GF-D8 (cell line): Measurements from ENCODE around the gene TRIP6.

Experiments
- DNase-seq: peaks from one replicate; lab custom pipeline; 2025; lab: John Stamatoyannopoulos, UW

The TRIP6 gene, protein sequence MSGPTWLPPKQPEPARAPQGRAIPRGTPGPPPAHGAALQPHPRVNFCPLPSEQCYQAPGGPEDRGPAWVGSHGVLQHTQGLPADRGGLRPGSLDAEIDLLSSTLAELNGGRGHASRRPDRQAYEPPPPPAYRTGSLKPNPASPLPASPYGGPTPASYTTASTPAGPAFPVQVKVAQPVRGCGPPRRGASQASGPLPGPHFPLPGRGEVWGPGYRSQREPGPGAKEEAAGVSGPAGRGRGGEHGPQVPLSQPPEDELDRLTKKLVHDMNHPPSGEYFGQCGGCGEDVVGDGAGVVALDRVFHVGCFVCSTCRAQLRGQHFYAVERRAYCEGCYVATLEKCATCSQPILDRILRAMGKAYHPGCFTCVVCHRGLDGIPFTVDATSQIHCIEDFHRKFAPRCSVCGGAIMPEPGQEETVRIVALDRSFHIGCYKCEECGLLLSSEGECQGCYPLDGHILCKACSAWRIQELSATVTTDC

GRCh38 chr7:100867040-100867775, at the start of gene TRIP6:
TRIP6 (plus strand) TSS chr7:100867387; CDS start chr7:100867498, 111 bp downstream.
- DNase-seq, result no peak

- DNase-seq, result no peak
Measured at GRCh38 chr7:100818366-100818765, 48.8 kb upstream of the TRIP6 start.

- no peak for DNase-seq
Measured at GRCh38 chr7:100818825-100819224, 48.4 kb upstream of the TRIP6 start.

GRCh38 chr7:100819586-100819985, 47.6 kb upstream of the TRIP6 start:
- DNase-seq, result no peak

- no peak for DNase-seq
Measured at GRCh38 chr7:100822236-100823139, 44.7 kb upstream of the TRIP6 start.

DNA sequence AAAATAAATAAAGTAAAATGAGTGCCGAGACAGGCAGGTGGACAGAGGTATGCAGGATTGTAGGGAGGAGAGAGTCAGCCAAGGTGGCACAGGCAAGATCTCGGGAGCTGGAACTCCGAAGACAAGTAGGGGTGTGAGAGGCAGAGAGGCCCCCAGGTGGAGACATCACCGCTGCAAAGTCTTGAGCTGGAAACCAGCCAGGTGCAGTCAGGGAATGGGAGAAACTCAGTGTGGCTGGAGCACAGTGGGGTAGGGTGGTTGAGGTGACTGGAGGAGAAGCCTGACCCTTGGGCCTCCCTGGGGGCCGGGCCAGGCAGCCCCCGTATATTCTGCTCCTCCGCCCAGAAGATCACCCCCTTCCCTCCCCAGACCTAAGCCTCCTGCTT, 44.1 kb upstream of the TRIP6 start:
- no peak for DNase-seq

- no peak for DNase-seq
Measured at GRCh38 chr7:100823534-100823933, 43.7 kb upstream of the TRIP6 start.

GRCh38 chr7:100824499-100825214, 42.5 kb upstream of the TRIP6 start:
- no peak for DNase-seq

DNA sequence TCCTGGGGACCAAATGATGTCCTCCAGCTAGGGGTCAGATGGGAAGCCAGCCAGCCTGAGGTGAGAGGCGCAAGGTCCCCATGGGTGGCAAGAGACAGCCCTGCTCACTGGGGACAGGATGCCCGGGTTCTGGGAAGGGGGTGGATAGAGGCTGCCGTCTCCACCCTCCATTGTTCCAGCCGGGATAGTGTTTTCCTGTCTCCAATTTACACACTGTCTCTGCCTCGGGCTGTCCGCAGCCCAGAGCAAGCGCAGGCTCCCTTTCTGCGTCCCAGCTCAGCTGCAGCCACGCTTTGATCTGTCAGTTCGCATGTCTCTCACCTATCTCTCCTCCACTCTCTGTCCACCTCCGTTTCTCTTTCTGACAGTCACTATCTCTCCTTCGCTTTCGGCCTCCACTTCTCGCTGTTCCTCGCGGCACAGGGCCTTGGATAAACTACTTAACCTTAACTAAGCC, 41.9 kb upstream of the TRIP6 start:
- DNase-seq, result no peak

DNA sequence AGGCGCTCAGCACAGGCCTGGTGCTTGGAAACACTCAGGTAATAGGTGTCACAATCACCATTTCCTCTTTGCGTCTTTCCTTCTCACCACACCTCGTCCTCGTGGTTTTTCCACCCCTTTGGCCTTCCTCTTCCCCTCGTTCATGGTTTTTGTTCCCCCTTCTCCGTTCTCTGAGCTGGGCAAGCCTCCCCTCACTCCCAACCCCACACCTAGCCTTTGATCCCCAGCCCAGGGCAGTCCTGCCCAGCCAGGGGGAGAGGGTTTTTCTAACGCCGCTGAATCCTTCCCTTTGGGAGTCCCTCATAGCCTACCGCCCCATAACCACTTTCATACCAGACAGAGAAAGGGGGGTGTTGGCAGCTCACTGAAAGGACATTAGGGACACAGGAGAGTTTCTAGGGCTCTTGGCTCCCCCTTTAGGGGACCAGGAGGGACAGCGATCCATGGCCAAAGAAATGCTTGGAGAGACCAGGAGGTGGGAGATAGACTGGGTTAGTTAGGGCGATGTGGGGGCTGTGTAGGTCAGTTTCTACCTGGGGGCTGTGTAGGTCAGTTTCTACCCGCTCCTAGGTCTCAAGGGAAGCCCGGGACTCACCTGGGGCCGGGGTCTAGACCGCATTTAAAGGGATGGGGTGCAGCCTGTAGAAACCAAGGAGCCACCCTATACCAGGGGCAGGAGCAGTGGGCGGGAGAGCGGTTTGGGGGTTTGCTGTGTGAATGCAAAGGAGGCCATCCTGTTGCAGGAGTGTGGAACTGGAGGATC, 41.3 kb upstream of the TRIP6 start:
- no peak for DNase-seq

- no peak for DNase-seq
Measured at GRCh38 chr7:100826514-100827329, 40.5 kb upstream of the TRIP6 start.

DNA sequence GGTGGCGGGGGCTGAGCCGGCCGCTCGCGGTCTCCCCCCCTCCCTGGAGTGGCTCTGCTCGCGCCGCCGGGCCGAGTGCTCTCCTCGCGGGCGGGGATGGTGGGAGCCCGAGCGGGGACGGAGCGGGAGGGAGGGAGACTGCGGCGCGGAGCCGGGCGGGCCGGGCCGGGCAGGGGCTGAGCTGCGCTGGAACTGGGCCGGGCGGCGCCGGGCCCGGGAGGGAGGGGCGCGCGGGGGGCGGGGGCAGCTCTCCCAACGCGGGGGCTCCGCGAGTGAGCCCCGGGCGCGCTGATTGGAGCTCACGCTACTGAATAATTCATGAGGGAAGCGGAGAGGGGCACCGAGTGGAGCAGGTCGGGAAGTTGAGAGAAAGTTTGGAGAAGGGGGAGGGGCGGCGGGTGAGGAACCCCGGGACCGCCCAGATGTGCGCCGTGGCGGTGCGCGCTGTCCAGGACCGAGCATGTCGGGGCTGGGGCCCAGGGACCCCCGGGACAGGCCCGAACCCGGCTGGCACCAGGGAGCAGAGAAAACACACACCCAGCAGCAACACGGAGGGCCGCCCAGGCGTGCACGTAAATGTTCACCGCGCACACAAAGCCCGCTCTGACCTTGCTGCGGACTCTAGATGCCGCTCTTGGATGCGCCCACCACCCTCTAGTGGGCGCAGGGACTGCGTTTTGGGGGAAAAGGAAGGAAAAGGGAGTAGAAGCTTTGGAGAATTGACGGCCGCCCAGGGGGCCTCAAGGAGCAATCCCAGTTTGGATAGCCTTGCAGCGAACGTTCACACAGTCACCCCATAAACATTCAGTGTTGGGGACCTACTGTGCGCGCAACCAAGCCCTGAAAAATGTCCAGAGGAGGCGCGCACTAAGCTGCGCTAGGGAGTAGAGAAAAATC, 39.6 kb upstream of the TRIP6 start, which contains the start of gene EPHB4:
TSS of gene EPHB4 (minus strand) at position 194 of the 897 bp plus-strand sequence. CDS start 493 bp downstream, outside the sequence.
- no peak for DNase-seq

GRCh38 chr7:100829150-100829716, 38.0 kb upstream of the TRIP6 start:
- DNase-seq, result no peak

GRCh38 chr7:100830396-100830795, 36.8 kb upstream of the TRIP6 start:
- no peak for DNase-seq

DNA sequence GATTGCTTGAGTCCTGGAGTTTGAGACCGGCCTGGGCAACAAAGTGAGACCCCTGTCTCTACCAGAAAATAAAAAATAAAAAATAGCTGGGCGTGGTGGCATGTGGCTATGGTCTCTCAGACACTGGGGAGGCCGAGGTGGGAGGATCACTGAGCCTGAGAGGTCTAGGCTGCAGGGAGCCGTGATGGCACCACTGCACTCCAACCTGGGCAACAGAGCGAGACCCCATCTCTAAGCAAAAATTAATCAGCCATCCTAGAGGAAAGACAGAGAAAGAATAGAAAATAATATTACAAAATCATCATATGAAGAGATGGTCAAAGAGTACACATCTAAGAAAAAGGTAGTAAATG, 34.9 kb upstream of the TRIP6 start:
- no peak for DNase-seq

DNA sequence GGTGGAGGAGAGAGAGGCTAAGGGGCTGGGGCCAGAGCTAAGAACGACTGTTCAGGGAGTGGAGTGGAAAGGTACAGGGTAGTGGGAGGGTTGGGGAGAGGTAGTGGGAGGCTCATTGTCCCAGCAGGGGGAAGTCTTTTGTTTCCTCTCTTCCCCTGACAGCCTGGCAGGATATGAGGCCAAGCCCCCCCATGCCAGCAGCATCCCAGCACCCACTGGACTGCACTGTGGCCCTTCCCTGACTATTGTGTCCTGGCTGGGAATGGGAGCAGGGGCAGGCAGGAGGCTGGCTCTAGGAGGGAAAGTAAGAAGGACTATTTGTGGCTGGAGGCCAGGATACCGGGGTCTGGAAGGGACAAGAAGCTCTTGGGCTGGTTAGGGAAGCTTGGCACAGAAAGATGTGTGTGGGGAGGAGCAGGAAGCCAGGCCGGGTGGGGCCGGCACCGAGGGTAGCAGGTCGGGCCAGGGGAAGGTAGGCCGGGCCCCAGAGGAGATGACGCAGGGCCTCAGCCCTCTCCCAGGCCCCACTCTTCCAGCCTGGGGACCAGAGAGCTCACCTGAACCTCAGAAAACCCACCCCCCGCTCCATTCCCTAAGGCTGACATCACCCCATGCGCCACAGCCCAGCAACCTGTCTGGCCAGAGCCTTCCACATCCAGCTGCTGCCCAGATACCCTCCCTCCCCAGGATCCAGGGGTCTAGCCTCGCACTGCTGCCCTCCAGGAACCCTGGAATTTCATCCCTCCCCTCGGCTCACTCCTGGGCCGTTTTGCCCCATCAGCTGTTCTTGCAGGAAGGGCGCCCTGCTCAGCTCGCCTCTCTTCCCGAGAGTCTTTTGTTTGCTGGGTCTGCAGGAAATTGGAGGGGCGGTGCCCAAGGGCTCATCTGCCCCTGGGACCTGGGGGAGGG, 31.0 kb upstream of the TRIP6 start:
- DNase-seq, result no peak

DNA sequence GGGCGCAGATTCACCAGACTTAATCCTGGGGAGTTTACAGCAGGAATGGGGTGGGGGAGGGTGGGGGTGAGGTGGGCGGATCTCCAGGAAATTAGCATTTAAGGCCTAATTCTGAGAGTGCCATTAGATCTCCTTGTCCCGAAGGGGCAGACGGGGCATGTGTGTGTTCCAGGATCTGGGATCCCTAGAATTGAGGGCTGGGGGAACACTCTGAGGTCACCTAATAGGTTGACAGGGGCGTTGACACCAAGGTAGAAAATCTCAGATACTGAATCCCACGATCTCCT, 30.4 kb upstream of the TRIP6 start:
- DNase-seq, result no peak
